HCT116 (cell line): ENCODE data around the gene XPOT. TPM values are rescaled to one million over a fixed set of nuclear protein-coding genes. Genes with fewer than 3 reads are reported as not detected.

Source experiments
- ATAC-seq: fragments of 200-7000 bp; cut with Tn5 transposase; 2 replicates; pipeline ENCODE4 v1.9.1; 2020; ENCODE audit warnings: mild to moderate bottlenecking, moderate library complexity
- BruUV-seq: library from RNA; stranded (reverse); fragments of 400-500 nt; replicated peaks from 2 replicates; lab custom pipeline; 2021; lab: Mats Ljungman, UMichigan
- CTCF ChIA-PET: fragments of 300-600 bp; sonication (Branson Sonifier 250); formaldehyde crosslinking; loops from one replicate; lab custom pipeline; 2021; ENCODE audit warnings: antibody characterized with exemption; lab: Charles Lee
- POLR2A ChIA-PET: fragments of 300-600, 350-600 bp; sonication (Branson Sonifier 250); formaldehyde crosslinking; loops from one replicate; lab custom pipeline; 2021; ENCODE audit warnings: antibody characterized with exemption; lab: Charles Lee
- RAD21 ChIA-PET, 2 experiments: fragments of 300-600 bp; sonication (Branson Sonifier 250); formaldehyde crosslinking; loops; one replicate each; lab custom pipeline; 2023; ENCODE audit warnings: low total read pairs in 2 of 2; ENCODE audit not compliant: uncharacterized antibody in 2 of 2, unreplicated experiment in 2 of 2, low non-redundant PET in 1 of 2; lab: Charles Lee
- DNase-seq: peaks from one replicate; pipeline ENCODE4 v3.0.0-alpha.2; 2010; ENCODE audit warnings: low read depth, low spot score
- H2AFZ ChIP-seq: fragments of 200-600 bp; shearing (Covaris generic), sonication (generic); 2 replicates; pipeline ENCODE4 v1.6.1; 2017; ENCODE audit warnings: low read depth, mixed run types, mixed read lengths, antibody characterized with exemption, low read length; ENCODE audit not compliant: poor library complexity, severe bottlenecking
- H3K27ac ChIP-seq: 2 replicates; pipeline ENCODE4 v1.5.1; 2012; ENCODE audit warnings: low read depth, low read length
- H3K27me3 ChIP-seq: fragments of 200-600 bp; sonication (generic); 2 replicates; pipeline ENCODE4 v1.6.1; 2016; ENCODE audit warnings: mixed run types, low read length, mixed read lengths; ENCODE audit not compliant: insufficient read depth
- H3K36me3 ChIP-seq, 2 experiments: fragments of 200-500 bp in 1 of 2; fragments of 200-600 bp in 1 of 2; sonication (Bioruptor generic) in 1 of 2; sonication (generic) in 1 of 2; 2 replicates each; pipeline versions ENCODE4 v1.5.1 to v1.6.1; 2014 to 2016; ENCODE audit warnings: low read length in 2 of 2, inconsistent platforms in 1 of 2, mixed read lengths in 1 of 2, mixed run types in 1 of 2; ENCODE audit not compliant: insufficient read depth in 2 of 2, control insufficient read depth in 1 of 2
- H3K4me1 ChIP-seq, 2 experiments: fragments of 200-600 bp in 1 of 2; sonication (generic) in 1 of 2; 2 replicates each; pipeline versions ENCODE4 v1.5.1 to v1.6.1; 2012 to 2017; ENCODE audit warnings: low read length in 2 of 2, inconsistent platforms in 1 of 2, mild to moderate bottlenecking in 1 of 2, mixed read lengths in 1 of 2, mixed run types in 1 of 2, moderate library complexity in 1 of 2; ENCODE audit not compliant: insufficient read depth in 2 of 2, control insufficient read depth in 1 of 2
- H3K4me2 ChIP-seq: fragments of 200-600 bp; sonication (generic); 2 replicates; pipeline ENCODE4 v1.6.1; 2017; ENCODE audit warnings: mixed run types, low read length, mixed read lengths
- H3K4me3 ChIP-seq, 2 experiments: fragments of 200-600 bp in 1 of 2; sonication (generic) in 1 of 2; replicated peaks in 1 of 2; 2 replicates each; pipeline ENCODE4 v1.5.1; 2011 to 2016; ENCODE audit warnings: low read length in 2 of 2, control low read depth in 1 of 2, low read depth in 1 of 2, mild to moderate bottlenecking in 1 of 2, mixed read lengths in 1 of 2, mixed run types in 1 of 2
- H3K79me2 ChIP-seq: fragments of 200-600 bp; sonication (generic); 2 replicates; pipeline ENCODE4 v1.6.1; 2017; ENCODE audit warnings: mild to moderate bottlenecking, mixed run types, low read length, moderate library complexity, mixed read lengths; ENCODE audit not compliant: insufficient read depth
- H3K9ac ChIP-seq: fragments of 200-600 bp; sonication (generic); 2 replicates; pipeline ENCODE4 v1.6.1; 2016; ENCODE audit warnings: low read length, mixed read lengths
- H3K9me2 ChIP-seq: fragments of 200-600 bp; sonication (generic), shearing (Covaris generic); 2 replicates; pipeline ENCODE4 v1.6.1; 2017; ENCODE audit warnings: mixed run types, mild to moderate bottlenecking, moderate library complexity; ENCODE audit not compliant: insufficient read depth
- H3K9me3 ChIP-seq, 2 experiments: fragments of 200-500 bp in 1 of 2; fragments of 200-600 bp in 1 of 2; sonication (Bioruptor generic) in 1 of 2; sonication (generic) in 1 of 2; 2 replicates each; pipeline ENCODE4 v1.6.1; 2014 to 2017; ENCODE audit warnings: low read length in 2 of 2, mixed read lengths in 2 of 2, inconsistent platforms in 1 of 2, low read depth in 1 of 2, mild to moderate bottlenecking in 1 of 2, mixed run types in 1 of 2, moderate library complexity in 1 of 2; ENCODE audit not compliant: control insufficient read depth in 1 of 2, insufficient read depth in 1 of 2
- H4K20me1 ChIP-seq: fragments of 200-600 bp; sonication (generic), shearing (Covaris generic); 2 replicates; pipeline ENCODE4 v1.6.1; 2017; ENCODE audit warnings: mixed run types, mild to moderate bottlenecking, moderate library complexity; ENCODE audit not compliant: insufficient read depth
- CBX3 ChIP-seq: IDR thresholded peaks from 2 replicates; pipeline ENCODE4 v1.6.1; 2012; ENCODE audit warnings: low read depth
- CEBPB ChIP-seq: IDR thresholded peaks from 2 replicates; pipeline ENCODE4 v1.6.1; 2012; ENCODE audit warnings: low read depth
- EZH2 ChIP-seq: fragments of 200-600 bp; sonication (generic); IDR thresholded peaks from 2 replicates; pipeline ENCODE4 v1.6.1; 2017; ENCODE audit warnings: antibody characterized with exemption, mixed run types
- EZH2phosphoT487 ChIP-seq: fragments of 200-600 bp; IDR thresholded peaks from 2 replicates; pipeline ENCODE4 v1.6.1; 2018; ENCODE audit warnings: antibody characterized with exemption, borderline replicate concordance
- POLR2A ChIP-seq: IDR thresholded peaks from 2 replicates; pipeline ENCODE4 v1.7.0; 2011; ENCODE audit warnings: borderline replicate concordance; ENCODE audit not compliant: insufficient read depth, insufficient read length; ENCODE audit errors: extremely low read depth
- POLR2AphosphoS5 ChIP-seq: IDR thresholded peaks from 2 replicates; pipeline ENCODE4 v1.6.1; 2011; ENCODE audit warnings: mild to moderate bottlenecking, low read depth, low read length, moderate library complexity
- RAD21 ChIP-seq: IDR thresholded peaks from 2 replicates; pipeline ENCODE4 v1.6.1; 2012; ENCODE audit warnings: low read depth, mild to moderate bottlenecking
- SP1 ChIP-seq: IDR thresholded peaks from 2 replicates; pipeline ENCODE4 v1.6.1; 2012; ENCODE audit warnings: low read depth
- SRF ChIP-seq: IDR thresholded peaks from 2 replicates; pipeline ENCODE4 v1.6.1; 2012; ENCODE audit warnings: low read depth
- TCF7L2 ChIP-seq: IDR thresholded peaks from 2 replicates; pipeline ENCODE4 v1.7.0; 2011; ENCODE audit warnings: borderline replicate concordance, inconsistent platforms; ENCODE audit not compliant: insufficient read depth, insufficient read length; ENCODE audit errors: extremely low read depth
- YY1 ChIP-seq: IDR thresholded peaks from 2 replicates; pipeline ENCODE4 v1.6.1; 2011; ENCODE audit warnings: low read length, low read depth, moderate library complexity, mild to moderate bottlenecking; ENCODE audit not compliant: insufficient replicate concordance; ENCODE audit errors: extremely low read depth
- ZBTB33 ChIP-seq: IDR thresholded peaks from 2 replicates; pipeline ENCODE4 v1.6.1; 2011; ENCODE audit warnings: mild to moderate bottlenecking, low read length, moderate library complexity; ENCODE audit not compliant: insufficient replicate concordance; ENCODE audit errors: extremely low read depth
- ZNF274 ChIP-seq: fragments of 200-500 bp; sonication (Bioruptor generic); IDR thresholded peaks from 2 replicates; pipeline ENCODE4 v1.6.1; 2014; ENCODE audit warnings: mild to moderate bottlenecking, low read depth, low read length, inconsistent platforms
- intact Hi-C: fragments of 100-400 bp; cut with micrococcal nuclease; formaldehyde crosslinking; loops from 2 replicates; pipeline ENCODE4 v1.10.0; 2022
- total RNA-seq: library from RNA; stranded (reverse); gene quantifications from one replicate; pipeline ENCODE4 v1.2.1, GENCODE V29; 2021; ENCODE audit not compliant: unreplicated experiment
- TF ChIP-seq, protein P1 (sequence below), 3 experiments: fragments of 200-600 bp in 1 of 3; sonication (generic) in 1 of 3; IDR thresholded peaks in 2 of 3; conservative IDR thresholded peaks in 1 of 3; 2 replicates each; pipeline ENCODE4 v1.5.1; 2012 to 2017; ENCODE audit warnings: low read depth in 2 of 3, low read length in 2 of 3, antibody characterized with exemption in 1 of 3, borderline replicate concordance in 1 of 3, control low read depth in 1 of 3, mild to moderate bottlenecking in 1 of 3, mixed read lengths in 1 of 3, mixed run types in 1 of 3, moderate library complexity in 1 of 3; ENCODE audit not compliant: insufficient read depth in 1 of 3
- TF ChIP-seq, protein P2 (sequence below): IDR thresholded peaks from 2 replicates; pipeline ENCODE4 v1.6.1; 2012

XPOT gene
- total RNA-seq, 1 experiment from 2014 or later = 120 TPM

- no peak for ATAC-seq
Observed at GRCh38 chr12:64455506-64455905, 51.3 kb downstream of the XPOT start.

More at GRCh38 chr12:64455506-64455905, 51.3 kb downstream of the XPOT start:
- peaks cover 88% of the 10 kb centered on the region for H3K79me2 ChIP-seq
- no peak for DNase-seq
- ChIA-PET POLR2A (interaction anchor here (1.0 kb wide), 1 partner anchor 153 kb away, joined by 3 read pairs; no protein-coding TSS in a partner anchor), CTCF (no interaction called here), RAD21 (no interaction called here)
- H2AFZ ChIP-seq = no peak overlapping the region
- no peak overlapping the region for H3K4me2 ChIP-seq
- H3K4me3 ChIP-seq = no peak overlapping the region
- H3K4me1 ChIP-seq = peaks cover 7 to 16% of the 10 kb centered on the region in 2 experiments
- H3K9me2 ChIP-seq = no peaks in the 10 kb centered on the region
- TF ChIP-seq ZNF274 (no peak), CEBPB (no peak), POLR2A (no peak), EZH2phosphoT487 (no peak), SRF (no peak), EZH2 (no peak), CBX3 (no peak), YY1 (no peak), POLR2AphosphoS5 (no peak), RAD21 (no peak), ZBTB33 (no peak), SP1 (no peak), TCF7L2 (no peak)
- TF ChIP-seq, protein P1, sequence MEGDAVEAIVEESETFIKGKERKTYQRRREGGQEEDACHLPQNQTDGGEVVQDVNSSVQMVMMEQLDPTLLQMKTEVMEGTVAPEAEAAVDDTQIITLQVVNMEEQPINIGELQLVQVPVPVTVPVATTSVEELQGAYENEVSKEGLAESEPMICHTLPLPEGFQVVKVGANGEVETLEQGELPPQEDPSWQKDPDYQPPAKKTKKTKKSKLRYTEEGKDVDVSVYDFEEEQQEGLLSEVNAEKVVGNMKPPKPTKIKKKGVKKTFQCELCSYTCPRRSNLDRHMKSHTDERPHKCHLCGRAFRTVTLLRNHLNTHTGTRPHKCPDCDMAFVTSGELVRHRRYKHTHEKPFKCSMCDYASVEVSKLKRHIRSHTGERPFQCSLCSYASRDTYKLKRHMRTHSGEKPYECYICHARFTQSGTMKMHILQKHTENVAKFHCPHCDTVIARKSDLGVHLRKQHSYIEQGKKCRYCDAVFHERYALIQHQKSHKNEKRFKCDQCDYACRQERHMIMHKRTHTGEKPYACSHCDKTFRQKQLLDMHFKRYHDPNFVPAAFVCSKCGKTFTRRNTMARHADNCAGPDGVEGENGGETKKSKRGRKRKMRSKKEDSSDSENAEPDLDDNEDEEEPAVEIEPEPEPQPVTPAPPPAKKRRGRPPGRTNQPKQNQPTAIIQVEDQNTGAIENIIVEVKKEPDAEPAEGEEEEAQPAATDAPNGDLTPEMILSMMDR (IDR thresholded peaks at IDR 0.05 in 2 of 3, conservative IDR thresholded peaks at IDR 0.05 in 1 of 3; ENCODE audit: borderline replicate concordance in 1 of 3, insufficient read depth in 1 of 3, low read depth in 2 of 3, low read length in 2 of 3) = no peak
- TF ChIP-seq, protein P2, sequence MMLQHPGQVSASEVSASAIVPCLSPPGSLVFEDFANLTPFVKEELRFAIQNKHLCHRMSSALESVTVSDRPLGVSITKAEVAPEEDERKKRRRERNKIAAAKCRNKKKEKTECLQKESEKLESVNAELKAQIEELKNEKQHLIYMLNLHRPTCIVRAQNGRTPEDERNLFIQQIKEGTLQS = no peak
- no peaks in the 10 kb centered on the region for H3K27me3 ChIP-seq
- H3K9me3 ChIP-seq = no peaks in the 10 kb centered on the region
- no peak overlapping the region for H3K27ac ChIP-seq
- intact Hi-C loops = loop anchor here (10.0 kb wide), 1 partner anchor 149 kb away; no protein-coding TSS in a partner anchor
- no peaks in the 10 kb centered on the region; the same call in 1 of the 2 replicates for H4K20me1 ChIP-seq
- peaks cover 6 to 20% of the 10 kb centered on the region in 2 experiments; a peak in 2 of 4 replicates for H3K36me3 ChIP-seq
- no TSS peak for BruUV-seq
- no peak overlapping the region for H3K9ac ChIP-seq
